NK-92 (cell line): ENCODE results near the gene DNAH3.
"Not testable (repeated sequence)": the region's sequence is repeated elsewhere in the genome, so short reads cannot be mapped to it uniquely, and the experiment has no call there.

Experiments
- DNase-seq: peaks from one replicate; lab custom pipeline; 2025; ENCODE audit not compliant: unreplicated experiment; lab: John Stamatoyannopoulos, UW

DNAH3 gene, protein sequence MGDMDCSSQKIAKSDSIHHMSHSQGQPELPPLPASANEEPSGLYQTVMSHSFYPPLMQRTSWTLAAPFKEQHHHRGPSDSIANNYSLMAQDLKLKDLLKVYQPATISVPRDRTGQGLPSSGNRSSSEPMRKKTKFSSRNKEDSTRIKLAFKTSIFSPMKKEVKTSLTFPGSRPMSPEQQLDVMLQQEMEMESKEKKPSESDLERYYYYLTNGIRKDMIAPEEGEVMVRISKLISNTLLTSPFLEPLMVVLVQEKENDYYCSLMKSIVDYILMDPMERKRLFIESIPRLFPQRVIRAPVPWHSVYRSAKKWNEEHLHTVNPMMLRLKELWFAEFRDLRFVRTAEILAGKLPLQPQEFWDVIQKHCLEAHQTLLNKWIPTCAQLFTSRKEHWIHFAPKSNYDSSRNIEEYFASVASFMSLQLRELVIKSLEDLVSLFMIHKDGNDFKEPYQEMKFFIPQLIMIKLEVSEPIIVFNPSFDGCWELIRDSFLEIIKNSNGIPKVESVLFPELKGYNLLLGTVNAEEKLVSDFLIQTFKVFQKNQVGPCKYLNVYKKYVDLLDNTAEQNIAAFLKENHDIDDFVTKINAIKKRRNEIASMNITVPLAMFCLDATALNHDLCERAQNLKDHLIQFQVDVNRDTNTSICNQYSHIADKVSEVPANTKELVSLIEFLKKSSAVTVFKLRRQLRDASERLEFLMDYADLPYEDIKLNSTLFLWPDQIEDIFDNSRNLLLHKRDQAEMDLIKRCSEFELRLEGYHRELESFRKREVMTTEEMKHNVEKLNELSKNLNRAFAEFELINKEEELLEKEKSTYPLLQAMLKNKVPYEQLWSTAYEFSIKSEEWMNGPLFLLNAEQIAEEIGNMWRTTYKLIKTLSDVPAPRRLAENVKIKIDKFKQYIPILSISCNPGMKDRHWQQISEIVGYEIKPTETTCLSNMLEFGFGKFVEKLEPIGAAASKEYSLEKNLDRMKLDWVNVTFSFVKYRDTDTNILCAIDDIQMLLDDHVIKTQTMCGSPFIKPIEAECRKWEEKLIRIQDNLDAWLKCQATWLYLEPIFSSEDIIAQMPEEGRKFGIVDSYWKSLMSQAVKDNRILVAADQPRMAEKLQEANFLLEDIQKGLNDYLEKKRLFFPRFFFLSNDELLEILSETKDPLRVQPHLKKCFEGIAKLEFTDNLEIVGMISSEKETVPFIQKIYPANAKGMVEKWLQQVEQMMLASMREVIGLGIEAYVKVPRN (N-terminal part only)

GRCh38 chr16:21150375-21151001 is at the start of gene DNAH3:
DNAH3 (minus strand) TSS chr16:21150846; CDS start chr16:21150319, 527 bp downstream.
- no peak for DNase-seq

DNA sequence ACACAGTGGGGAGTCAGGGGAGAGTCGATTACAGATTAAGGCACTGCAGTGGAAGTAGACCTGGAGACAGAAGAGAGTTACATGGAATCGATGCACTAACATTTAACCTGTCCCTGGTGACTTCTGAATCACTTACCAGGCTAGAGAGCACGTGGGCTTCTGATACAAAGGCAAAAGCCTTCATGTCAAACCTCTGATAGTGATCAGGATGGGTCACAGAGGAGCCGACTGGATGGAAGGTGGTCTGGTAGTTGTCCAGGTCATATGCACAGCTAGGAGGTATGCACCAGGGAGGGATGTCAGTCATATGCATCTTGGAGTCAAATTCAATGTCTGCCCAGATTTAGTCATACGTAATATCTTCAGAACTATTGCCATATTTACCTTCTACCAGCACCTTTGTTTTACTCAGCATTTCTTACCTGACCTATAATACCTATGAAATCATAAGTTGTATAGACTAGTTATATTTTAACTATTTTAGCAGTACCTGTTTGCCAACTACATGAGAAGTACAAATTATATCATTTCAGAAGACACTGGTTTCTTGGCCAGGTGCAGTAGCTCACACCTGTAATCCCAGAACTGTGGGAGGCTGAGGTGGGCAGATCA is 49.1 kb upstream of the DNAH3 start:
- DNase-seq, result no peak

DNA sequence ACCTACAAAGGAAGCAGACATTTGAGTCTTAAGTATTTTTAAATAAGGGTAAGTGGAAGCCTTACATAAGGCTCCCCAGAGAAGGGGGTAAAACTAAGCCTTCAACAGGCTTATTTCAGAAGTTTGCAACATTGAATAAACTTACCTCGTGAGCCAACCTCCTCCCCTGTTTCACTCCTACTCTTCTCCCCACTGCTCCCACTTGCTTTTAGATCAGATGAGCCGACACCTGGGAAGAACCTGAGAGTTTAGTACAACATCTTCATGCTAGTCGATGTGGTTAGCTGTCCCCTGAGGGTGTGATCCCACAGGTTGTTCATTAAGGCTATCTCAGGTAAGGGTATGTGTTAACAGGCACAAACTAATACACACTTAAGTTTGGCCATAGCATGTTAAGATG is 47.0 kb upstream of the DNAH3 start:
- DNase-seq, result no peak

- DNase-seq, result no peak
These were observed 46.5 kb upstream of the DNAH3 start for GRCh38 chr16:21197112-21197511.

DNA sequence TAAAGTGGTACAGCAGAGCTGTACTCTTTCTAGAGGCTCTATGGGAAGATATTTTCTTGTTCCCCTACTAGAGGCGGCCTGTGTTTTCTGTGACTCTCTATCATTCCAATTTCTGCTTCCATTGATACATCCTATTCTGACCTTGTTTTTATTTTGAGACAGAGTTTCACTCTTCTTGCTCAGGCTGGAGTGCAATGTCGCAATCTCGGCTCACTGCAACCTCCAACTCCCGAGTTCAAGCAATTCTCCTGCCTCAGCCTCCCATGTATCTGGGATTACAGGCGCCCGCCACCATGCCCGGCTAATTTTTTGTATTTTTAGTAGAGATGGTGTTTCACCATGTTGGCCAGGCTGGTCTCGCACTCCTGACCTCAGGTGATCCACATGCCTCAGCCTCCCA is 44.7 kb upstream of the DNAH3 start:
- not testable (repeated sequence) for DNase-seq

DNA sequence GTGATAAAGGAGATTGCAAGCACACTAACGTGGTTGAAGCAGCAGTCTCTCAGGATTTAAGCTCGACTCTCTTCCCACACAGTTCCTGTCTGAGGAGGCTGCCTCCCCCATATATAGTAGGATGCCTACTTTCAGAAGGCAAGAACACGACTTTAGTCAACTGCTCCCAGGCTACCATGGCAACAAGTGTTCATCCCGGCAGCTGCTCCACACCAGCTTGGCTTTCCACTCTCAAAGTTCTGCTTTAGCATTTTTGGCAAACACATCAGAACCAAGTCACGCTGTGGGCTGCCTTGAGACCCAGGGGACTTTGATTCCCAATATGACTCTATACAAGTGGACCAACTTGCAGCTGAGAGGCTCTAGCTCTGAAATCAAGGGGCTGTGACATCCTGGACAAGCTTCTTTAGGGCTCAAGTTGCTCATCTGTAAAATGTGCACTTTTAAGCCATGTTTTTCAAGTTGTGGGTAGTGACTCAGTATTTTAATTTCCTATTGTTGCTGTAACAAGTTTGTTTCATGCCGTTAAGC is 44.2 kb upstream of the DNAH3 start:
- DNase-seq, result no peak

DNA sequence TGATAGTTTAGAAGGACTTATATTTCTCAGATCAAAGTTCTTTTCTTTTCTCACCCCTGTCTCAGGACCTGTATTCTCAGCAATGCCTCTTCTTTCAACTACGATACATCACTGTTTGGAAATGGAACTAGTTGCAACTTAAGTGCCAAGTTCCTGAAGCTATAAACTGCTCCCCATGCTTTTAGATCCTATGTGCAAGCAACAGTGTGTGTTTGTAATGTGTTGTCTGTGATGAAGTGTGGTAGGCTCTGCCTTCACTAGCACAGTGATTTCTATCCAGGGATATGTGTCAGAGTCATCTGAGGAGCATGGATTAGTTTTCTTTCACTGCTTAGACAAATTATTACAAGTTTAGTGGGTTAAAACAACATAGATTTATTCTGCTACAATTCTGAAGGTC is 42.3 kb upstream of the DNAH3 start:
- DNase-seq, result no peak

DNA sequence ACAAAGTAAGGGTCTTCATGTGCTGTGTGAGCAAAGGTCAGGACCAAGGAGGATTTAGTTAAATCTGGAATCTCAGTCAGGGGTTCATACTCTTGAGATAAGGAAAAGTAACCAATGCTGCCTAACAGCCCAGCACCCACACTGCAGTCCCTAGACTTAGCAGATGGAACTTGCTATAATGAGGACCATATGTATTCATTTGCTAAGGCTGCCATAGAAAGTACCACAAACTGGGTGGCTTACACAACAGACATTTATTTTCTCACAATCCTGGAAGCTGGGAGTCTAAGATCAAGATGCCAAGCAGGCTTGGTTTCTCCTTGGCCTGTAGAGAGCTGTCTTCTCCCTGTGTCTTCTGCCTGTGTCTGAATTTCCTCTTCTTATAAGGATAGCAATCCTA is 40.0 kb upstream of the DNAH3 start:
- DNase-seq, result no peak

DNA sequence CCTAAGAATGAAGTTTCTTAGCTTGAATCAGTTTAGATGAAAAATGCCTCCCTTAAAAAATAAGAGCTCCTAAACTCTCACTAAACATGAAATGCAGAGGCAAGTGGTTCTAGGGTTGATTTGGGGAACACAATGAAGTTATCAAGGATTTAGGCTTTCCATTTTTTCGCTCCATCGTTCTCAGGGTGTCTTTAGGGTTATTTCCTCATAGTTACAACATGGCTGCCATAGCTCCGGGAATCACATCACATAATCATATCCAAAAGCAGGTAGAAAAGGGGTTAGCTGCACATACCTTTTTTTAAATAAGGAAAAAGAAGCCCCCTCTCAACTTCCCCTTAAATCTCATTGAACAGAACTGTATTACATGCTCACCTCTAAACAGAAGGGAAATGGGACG is 39.4 kb upstream of the DNAH3 start:
- DNase-seq, result no peak

DNA sequence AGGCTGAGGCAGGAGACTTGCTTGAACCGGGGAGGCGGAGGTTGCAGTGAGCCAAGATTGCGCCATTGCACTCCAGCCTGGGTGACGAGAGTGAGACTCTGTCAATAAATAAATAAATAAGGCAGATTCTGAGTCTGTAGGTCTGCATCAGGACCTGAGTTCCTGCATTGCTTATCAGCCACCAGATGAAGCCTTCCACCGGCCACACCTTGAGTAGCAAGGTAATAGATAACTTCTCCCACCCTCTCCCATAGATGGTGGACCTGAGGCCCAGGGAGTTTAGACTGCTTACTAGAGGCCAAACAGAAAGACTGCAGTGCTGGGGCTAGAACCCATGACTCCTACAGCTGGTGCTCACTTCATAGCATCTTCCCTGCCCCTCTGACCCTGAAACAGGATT is 38.7 kb upstream of the DNAH3 start:
- no peak for DNase-seq

DNA sequence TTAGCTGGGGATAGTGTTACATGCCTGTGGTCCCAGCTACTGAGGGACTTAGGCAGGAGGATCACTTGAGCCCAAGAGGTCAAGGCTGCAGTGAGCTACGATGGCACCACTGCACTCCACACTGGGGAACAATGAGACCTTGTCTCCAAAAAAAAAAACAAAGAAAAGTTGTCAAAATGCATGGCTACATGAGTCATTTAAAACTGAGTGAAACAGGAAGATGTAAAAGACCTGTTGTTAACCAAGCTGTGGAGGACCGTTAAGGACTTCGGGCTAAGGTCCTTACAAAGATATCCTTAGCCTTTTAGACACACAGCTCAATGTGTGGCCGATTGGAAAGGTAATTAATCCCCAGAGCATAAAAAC is 35.7 kb upstream of the DNAH3 start:
- no peak for DNase-seq

- DNase-seq, result no peak
These were observed 35.1 kb upstream of the DNAH3 start for GRCh38 chr16:21185659-21186325.

DNA sequence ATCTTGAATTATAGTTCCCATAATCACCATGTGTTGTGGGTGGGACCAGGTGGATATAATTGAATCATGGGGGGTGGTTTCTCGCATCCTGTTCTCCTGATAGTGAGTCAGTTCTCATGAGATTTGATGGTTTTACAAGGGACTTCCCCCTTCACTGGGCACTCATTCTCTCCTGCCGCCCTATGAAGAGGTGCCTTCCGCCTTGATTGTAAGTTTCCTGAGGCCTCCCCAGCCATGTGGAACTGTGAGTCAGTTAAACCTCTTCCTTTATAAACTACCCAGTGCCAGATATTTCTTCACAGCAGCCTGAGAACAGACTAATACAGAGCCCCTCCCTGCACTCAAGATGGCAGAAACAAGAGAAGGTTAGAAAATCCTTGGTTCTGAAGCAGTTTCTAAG is 34.2 kb upstream of the DNAH3 start:
- no peak for DNase-seq

- no peak for DNase-seq
These were observed 33.3 kb upstream of the DNAH3 start for GRCh38 chr16:21183995-21184394.

GRCh38 chr16:21179983-21180365 is 29.3 kb upstream of the DNAH3 start:
- no peak for DNase-seq

DNA sequence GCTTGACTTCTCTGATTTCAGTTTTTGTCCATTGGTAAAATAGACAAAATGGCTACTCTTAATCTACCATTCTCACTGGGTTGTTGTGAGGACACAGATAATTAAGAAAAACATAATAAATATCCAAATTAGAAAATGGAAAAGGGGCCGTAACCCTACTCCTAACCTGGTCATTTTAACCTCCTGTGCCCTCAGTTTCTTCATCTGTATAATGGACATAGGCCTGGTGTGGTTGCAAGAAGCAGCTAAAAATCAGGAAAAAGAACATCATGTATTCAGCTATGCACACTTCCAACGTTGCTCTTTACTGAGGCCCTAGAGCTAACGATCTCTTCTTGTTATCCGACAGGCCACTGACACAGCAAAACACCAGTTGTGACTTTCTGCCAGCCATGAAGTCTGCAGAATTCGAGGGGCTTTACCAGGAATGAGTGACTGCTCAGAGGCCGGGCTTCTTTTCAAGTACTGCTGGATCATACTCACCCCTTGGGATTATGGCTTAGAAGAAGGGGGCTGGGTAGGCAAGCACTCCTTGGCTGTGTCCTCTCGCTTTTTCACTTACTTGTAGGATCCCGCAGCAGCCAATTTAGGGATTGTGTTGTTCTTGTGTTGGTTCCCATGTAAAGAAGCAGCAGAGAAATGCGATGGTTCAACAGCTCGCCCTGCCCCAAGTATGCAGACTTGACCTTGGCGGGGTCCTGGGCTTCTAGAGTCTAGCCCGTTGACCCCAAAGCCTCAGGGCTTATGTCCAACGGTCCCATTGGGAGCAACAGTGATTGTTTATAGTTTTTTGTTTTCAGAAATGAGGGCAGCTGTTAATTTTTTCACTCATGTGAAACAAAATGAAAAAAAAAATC is 28.7 kb upstream of the DNAH3 start:
- DNase-seq, result no peak

DNA sequence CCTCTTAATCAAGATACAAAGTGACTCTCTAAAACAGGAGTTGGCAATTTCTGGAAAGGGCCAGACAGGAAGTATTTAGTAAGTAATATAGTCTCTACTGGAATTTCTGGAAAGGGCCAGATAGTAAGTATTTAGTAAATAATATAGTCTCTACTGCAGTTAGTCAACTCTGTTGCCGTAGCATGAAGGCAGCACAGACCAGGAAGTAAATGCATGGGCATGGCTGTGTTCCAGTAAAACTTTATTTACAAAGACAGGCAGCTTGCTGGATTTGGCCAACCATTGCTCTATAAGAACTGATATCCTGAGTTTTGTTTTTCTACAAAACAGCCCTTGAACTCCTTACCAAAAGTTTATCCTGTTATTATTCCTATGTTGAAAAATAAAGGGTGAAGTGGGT is 24.8 kb upstream of the DNAH3 start:
- DNase-seq, result no peak

GRCh38 chr16:21172650-21173049 is 22.0 kb upstream of the DNAH3 start:
- no peak for DNase-seq

DNA sequence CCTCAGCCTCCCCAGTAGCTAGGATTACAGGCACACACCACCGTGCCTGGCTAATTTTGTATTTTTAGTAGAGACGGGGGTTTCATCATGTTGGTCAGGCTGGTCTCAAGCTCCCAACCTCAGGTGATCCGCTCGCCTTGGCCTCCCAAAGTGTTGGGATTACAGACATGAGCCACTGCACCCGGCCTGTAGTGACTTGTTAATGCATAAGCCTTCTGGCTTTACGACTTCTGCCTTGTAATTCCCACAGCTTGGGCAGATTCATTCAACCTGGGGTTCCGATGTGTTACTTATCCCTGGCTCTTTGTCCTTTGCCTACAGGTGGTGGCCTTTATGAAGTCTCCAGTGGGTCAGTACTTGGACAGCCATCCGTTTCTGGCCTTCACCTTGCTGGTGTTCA is 19.5 kb upstream of the DNAH3 start:
- not testable (repeated sequence) for DNase-seq
